ENCODE measurements around the gene CHRNA3.

GRCh38 chr15:78636378-78636859 lies 15.6 kb upstream of the CHRNA3 start:
- no peak for TF ChIP-seq POLR2A (IDR thresholded peaks at IDR 0.05; ENCODE audit: borderline replicate concordance, extremely low read depth, insufficient read depth, insufficient read length)
- TF ChIP-seq EZH2 (IDR thresholded peaks at IDR 0.05), result no peak
- no peak for TF ChIP-seq POLR2AphosphoS5 (IDR thresholded peaks at IDR 0.05; ENCODE audit: low read depth, low read length)
- no peak for TF ChIP-seq YY1 (IDR thresholded peaks at IDR 0.05; ENCODE audit: extremely low read depth, insufficient replicate concordance, low read depth, low read length)
- no peak for TF ChIP-seq CEBPB (IDR thresholded peaks at IDR 0.05; ENCODE audit: low read depth)
- TF ChIP-seq ATF3 (IDR thresholded peaks at IDR 0.05), result no peak
- TF ChIP-seq SIN3A (IDR thresholded peaks at IDR 0.05; ENCODE audit: low read depth), result no peak
- TF ChIP-seq CTCF (IDR thresholded peaks at IDR 0.05 in 2 of 3, conservative IDR thresholded peaks at IDR 0.05 in 1 of 3; ENCODE audit: borderline replicate concordance in 1 of 3, insufficient read depth in 1 of 3, low read depth in 2 of 3, low read length in 2 of 3), result no peak

All from HCT116 (cell line).